ENCODE results near the gene GDI1.

GRCh38 chrX:154490021-154490413, 53.1 kb downstream of the GDI1 start:
- TF ChIP-seq SIN3A (IDR thresholded peaks at IDR 0.05; ENCODE audit: low read depth, low read length) (no peak), TARDBP (IDR thresholded peaks at IDR 0.05; ENCODE audit: borderline replicate concordance) (no peak), SREBF1 (IDR thresholded peaks at IDR 0.05; ENCODE audit: low read length) (no peak), EZH2 (IDR thresholded peaks at IDR 0.05; ENCODE audit: borderline replicate concordance, control insufficient read depth, low read depth, low read length) (no peak), FOXM1 (IDR thresholded peaks at IDR 0.05; ENCODE audit: low read depth, low read length) (no peak), SUPT20H (IDR thresholded peaks at IDR 0.05; ENCODE audit: borderline replicate concordance, control insufficient read depth, low read depth, low read length) (no peak), IRF5 (IDR thresholded peaks at IDR 0.05; ENCODE audit: borderline replicate concordance) (no peak)
- TF ChIP-seq, protein P1, sequence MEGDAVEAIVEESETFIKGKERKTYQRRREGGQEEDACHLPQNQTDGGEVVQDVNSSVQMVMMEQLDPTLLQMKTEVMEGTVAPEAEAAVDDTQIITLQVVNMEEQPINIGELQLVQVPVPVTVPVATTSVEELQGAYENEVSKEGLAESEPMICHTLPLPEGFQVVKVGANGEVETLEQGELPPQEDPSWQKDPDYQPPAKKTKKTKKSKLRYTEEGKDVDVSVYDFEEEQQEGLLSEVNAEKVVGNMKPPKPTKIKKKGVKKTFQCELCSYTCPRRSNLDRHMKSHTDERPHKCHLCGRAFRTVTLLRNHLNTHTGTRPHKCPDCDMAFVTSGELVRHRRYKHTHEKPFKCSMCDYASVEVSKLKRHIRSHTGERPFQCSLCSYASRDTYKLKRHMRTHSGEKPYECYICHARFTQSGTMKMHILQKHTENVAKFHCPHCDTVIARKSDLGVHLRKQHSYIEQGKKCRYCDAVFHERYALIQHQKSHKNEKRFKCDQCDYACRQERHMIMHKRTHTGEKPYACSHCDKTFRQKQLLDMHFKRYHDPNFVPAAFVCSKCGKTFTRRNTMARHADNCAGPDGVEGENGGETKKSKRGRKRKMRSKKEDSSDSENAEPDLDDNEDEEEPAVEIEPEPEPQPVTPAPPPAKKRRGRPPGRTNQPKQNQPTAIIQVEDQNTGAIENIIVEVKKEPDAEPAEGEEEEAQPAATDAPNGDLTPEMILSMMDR (IDR thresholded peaks at IDR 0.05 in 2 of 3, conservative IDR thresholded peaks at IDR 0.05 in 1 of 3; ENCODE audit: control insufficient read depth in 2 of 3, extremely low read depth in 1 of 3, insufficient read depth in 1 of 3, low read depth in 3 of 3, low read length in 3 of 3), result no peak
